Choroid plexus epithelial cell (primary cell): ENCODE measurements around the gene RPL36.

Experiments used
- DNase-seq: peaks from one replicate; pipeline ENCODE4 v3.0.0-alpha.2; 2010; ENCODE audit warnings: low read depth
- H3K4me3 ChIP-seq: 2 replicates; pipeline ENCODE4 v1.5.1; 2011; ENCODE audit warnings: low read depth, mild to moderate bottlenecking, control low read depth, low read length, moderate library complexity
- TF ChIP-seq, protein P1 (sequence below): conservative IDR thresholded peaks from 2 replicates; pipeline ENCODE4 v1.5.1; 2011; ENCODE audit warnings: low read depth, mild to moderate bottlenecking, control low read depth, inconsistent platforms, low read length, moderate library complexity

The RPL36 gene

DNA sequence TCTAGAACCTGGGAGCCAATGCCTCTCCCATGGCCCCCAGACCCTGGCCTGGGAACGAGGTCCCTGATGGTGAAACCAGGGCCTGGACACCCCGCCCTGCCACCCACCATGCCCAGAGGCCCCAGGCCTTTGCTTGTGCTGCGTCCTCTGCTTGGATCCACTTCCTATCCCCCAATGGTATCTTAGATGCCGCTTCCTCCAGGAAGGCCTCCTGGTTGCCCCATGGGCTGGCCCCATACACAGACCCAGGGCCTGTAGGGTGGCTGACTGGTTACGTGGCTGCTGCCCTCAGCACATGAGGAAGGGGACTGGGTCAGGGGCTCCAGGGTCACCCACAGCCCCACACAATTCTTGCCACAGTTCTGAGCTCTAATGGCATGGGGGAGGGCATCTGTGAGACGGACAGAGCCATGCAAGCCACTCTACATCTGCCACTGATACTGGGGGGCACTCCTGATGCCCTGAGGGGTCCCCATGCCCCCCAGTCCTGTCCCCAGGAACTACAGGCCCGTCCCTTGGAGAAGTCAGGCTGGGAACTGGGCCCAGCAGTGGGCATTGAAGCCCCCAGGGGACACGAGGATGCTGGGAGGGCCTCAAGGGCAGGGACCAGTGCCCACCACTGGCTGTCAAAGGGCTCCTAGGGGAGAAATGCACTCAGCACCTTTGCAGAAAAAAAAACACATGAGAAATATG, 5.0 kb downstream of the RPL36 start:
- DNase-seq, result no peak
- no peak overlapping the region for H3K4me3 ChIP-seq
- TF ChIP-seq, protein P1, sequence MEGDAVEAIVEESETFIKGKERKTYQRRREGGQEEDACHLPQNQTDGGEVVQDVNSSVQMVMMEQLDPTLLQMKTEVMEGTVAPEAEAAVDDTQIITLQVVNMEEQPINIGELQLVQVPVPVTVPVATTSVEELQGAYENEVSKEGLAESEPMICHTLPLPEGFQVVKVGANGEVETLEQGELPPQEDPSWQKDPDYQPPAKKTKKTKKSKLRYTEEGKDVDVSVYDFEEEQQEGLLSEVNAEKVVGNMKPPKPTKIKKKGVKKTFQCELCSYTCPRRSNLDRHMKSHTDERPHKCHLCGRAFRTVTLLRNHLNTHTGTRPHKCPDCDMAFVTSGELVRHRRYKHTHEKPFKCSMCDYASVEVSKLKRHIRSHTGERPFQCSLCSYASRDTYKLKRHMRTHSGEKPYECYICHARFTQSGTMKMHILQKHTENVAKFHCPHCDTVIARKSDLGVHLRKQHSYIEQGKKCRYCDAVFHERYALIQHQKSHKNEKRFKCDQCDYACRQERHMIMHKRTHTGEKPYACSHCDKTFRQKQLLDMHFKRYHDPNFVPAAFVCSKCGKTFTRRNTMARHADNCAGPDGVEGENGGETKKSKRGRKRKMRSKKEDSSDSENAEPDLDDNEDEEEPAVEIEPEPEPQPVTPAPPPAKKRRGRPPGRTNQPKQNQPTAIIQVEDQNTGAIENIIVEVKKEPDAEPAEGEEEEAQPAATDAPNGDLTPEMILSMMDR, result no peak

DNA sequence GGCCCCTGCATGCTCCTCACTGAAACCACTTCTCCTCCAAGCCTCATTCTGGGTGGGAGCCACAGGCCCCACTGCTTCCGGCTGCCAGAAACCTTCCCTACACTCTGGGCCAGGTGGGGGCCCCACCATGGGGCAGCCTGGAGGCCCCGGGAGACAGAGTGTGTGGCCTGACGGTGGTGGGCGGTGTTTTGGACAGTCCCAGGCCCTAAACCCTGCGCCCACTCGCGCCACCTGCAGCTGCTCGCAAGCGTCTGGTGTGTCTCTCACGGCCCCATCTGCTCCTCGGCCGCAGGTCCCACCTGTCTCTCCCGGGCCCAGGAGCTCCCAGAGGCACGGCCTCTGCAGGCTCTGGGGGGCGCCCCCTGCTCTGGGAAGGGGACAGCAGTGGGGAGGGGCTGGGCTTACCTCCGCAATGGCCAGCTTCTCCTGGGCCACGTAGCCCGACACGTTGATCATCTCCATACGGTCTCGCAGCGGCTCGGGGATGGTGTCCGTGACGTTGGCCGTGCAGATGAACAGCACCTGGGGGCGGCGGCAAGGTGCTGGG, 5.6 kb downstream of the RPL36 start:
- no peak for DNase-seq
- H3K4me3 ChIP-seq, result no peak overlapping the region
- TF ChIP-seq, protein P1, result no peak

DNA sequence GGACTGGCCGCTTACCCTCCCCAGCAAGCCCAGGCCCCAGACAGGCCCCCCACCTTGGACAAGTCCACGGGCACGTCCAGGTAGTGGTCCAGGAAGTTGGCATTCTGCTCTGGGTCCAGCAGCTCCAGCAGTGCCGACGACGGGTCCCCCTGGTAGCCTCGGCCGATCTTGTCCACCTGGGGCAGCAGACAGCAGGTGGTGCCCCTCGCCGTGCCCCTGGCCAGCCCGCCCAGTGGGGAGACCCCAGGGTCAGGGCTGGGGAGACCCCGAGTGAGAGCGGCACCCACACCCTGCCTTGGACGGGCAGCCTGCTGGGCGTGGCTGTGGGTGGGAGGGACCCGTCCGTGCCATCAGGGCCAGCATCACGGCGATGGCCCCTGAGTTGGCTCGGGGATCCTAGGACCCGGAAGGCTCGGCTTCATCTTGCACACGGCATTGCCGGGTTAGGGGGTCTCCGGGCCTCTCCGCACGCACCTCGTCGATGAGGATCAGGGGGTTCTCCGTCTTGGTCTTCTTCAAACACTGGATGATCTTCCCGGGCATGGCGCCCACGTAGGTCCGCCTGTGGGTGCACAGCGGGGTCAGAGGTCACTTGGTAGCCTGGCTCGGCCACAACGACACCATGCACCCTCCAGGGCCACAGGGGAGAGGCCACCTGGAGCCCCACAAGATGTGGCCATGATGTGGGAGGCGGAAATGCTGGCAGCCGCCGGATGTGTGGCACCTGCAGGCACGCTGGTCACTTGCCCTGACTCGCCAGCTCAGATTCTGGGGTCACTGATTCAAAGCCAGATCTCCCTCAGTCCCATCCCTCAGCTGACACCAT, 6.3 kb downstream of the RPL36 start:
- H3K4me3 ChIP-seq, result no peak overlapping the region
- TF ChIP-seq, protein P1, result no peak
- no peak for DNase-seq

DNA sequence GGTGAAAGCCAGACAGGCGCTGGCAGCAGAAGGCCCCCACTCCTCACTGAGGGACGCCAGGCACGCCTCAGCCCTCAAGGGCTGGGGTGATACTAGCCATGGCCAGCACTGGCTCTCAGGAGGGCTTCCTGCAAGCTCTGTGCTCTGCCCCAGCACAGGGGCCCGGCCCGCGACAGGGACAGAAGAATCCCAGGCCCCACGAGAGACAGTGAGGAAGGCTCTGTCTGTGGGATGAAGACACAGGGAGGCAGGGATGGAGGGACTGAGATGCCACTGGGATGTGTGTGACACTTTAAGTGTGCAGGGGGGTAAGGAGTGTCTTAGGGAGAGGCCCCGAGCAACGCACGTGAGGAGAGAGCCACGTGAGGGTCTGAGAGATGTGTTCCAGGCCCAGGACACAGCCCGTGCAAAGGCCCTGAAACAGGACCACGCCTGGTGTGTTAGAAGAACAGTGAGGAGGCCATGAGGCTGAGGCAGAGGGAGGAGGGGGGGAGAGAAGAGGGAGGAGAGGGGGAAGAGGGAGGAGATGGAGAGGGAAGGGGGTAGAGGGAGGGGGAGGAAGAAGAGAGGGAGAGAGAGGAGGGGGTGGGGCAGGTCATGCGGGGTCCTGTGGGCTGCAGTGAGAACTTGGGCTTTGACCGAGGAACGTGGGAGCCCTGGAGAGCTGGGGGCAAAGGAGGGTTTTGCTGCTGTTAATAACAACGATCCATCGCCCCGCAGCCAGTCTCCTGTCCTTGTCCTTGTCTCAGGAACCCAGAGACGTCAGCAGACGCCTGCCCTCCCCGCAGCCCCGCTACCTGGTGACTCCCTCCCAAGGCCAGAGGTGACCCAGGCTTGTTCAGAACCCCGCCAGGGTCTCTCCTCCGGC, 7.2 kb downstream of the RPL36 start:
- no peak overlapping the region for H3K4me3 ChIP-seq
- TF ChIP-seq, protein P1, result no peak
- DNase-seq, result no peak

DNA sequence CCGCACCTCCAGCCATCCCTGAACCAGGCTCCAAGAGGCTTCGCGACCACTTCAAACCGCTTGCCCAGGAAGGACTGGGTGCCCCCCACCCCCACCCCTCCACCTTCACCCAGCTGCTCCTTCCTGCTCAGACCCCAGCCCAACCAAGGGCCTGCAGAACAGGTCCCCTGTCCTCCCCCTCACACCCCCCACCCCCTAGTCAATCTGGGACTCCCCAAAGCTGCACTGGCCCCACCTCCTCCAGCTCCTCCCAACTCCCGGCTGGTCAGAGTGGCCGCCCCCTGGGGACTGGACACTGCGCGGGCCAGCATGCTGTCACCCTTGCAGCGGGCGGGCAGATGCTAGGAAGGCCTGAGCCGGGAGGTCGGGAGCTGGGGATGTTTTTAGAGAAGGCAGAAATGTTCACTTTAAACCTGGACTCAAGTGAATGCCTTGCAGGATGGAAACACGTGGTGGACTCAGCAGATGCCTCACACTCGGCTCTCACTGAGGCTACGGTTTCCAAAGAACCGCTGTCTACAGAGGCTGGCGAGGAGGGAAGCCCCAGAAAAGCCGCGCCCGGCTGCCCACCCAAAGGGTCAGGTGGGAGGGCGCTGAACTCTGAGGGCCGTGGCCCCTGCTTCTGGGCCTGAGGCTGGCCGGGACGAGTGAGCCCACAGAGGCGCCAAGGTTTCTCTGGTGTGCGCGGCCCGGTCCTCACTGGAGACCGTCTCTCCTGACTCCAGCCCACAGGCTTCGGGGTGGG, 8.0 kb downstream of the RPL36 start:
- TF ChIP-seq, protein P1, result no peak
- no peak for DNase-seq
- H3K4me3 ChIP-seq, result no peak overlapping the region
